ENCODE results near the gene ZDHHC1. TPM values are rescaled to one million over a fixed set of nuclear protein-coding genes. Genes with fewer than 3 reads are reported as not detected.
A peak's percentile ranks its signal among the peaks of the same experiment; 100 is the strongest.

ZDHHC1 gene
- total and polyA plus RNA-seq, 2 donors (not counting 3 experiments of a cell fraction or from before 2014, with no cell fraction given), result 11.4 to 14.4 TPM

DNA sequence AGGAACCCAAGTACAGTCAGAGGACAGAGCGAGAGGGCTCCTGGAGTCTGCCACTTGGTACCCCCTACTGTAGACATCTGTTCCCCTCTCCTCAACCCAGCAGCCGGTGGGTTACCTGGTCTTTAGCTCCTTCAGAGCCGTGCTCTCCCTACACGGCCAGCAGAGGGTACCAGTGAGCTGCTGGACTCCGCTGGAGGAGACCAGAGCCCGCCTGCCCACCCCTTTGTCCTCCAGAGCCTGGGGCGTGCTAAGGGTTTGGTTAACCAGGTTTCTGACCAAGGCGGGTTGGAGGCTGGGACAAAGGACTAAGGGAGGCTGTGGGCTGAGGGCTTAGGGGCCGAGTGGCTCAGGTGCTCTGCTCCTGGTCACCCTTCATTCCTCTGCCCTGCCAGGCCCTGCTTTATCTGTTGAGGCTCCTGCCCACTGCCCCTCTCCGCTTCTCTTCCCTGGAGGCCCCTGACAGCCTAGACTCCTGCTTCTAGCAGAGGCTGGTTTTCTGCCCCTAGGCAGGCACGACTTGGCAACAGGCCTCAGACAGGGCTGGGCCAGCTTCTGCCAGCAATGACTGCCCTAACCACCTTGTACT, 12.0 kb upstream of the ZDHHC1 start:
- TF ChIP-seq, protein P1, sequence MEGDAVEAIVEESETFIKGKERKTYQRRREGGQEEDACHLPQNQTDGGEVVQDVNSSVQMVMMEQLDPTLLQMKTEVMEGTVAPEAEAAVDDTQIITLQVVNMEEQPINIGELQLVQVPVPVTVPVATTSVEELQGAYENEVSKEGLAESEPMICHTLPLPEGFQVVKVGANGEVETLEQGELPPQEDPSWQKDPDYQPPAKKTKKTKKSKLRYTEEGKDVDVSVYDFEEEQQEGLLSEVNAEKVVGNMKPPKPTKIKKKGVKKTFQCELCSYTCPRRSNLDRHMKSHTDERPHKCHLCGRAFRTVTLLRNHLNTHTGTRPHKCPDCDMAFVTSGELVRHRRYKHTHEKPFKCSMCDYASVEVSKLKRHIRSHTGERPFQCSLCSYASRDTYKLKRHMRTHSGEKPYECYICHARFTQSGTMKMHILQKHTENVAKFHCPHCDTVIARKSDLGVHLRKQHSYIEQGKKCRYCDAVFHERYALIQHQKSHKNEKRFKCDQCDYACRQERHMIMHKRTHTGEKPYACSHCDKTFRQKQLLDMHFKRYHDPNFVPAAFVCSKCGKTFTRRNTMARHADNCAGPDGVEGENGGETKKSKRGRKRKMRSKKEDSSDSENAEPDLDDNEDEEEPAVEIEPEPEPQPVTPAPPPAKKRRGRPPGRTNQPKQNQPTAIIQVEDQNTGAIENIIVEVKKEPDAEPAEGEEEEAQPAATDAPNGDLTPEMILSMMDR (IDR thresholded peaks at IDR 0.05; ENCODE audit: extremely low read depth in 1 of 2, insufficient read depth in 1 of 2, low read depth in 1 of 2, low read length in 2 of 2), result peak; percentile 82 to 94
- TF ChIP-seq, protein P2, sequence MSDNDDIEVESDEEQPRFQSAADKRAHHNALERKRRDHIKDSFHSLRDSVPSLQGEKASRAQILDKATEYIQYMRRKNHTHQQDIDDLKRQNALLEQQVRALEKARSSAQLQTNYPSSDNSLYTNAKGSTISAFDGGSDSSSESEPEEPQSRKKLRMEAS (IDR thresholded peaks at IDR 0.05; ENCODE audit: insufficient read depth, insufficient read length), result no peak
- intact Hi-C loops (cut with micrococcal nuclease) (loop anchor here (1.0 to 2.0 kb wide), 3 partner anchors 19 to 87 kb away; no protein-coding TSS in a partner anchor), dilution Hi-C loops (cut with MboI; ENCODE audit: extremely low pct_ligation_motif_present, low sequenced_read_pairs) (no loop called here)
- H3K79me2 ChIP-seq (ENCODE audit: control insufficient read depth, insufficient read depth, low read length), result no peaks in the 10 kb centered on the region
- H3K9me3 ChIP-seq (replicated peaks; ENCODE audit: control insufficient read depth, insufficient read depth, low read length), result no peaks in the 10 kb centered on the region
- no peak overlapping the region for H2AFZ ChIP-seq (ENCODE audit: low read depth, low read length)
- ChIA-PET CTCF (interaction anchor here (0.5 to 9.0 kb wide), 48 partner anchors 11 to 474 kb away, joined by 3 to 201 read pairs (median 5); partner anchors contain the start of genes ATP6V0D1, CES3, KCTD19 and LRRC36), POLR2A (interaction anchor here (0.5 to 1.0 kb wide), 2 partner anchors 40 to 53 kb away, joined by 3 to 5 read pairs; no protein-coding TSS in a partner anchor)
- no peaks in the 10 kb centered on the region for H4K20me1 ChIP-seq (replicated peaks; ENCODE audit: control insufficient read depth, extremely low read depth, insufficient read depth, low read length)
- H3K27me3 ChIP-seq (ENCODE audit: control insufficient read depth in 2 of 2, insufficient read depth in 2 of 2, low read length in 2 of 2), result peaks cover 36 to 43% of the 10 kb centered on the region in 2 experiments
- H3K36me3 ChIP-seq (ENCODE audit: control insufficient read depth in 2 of 2, extremely low read depth in 1 of 2, insufficient read depth in 2 of 2, low read length in 2 of 2), result no peaks in the 10 kb centered on the region
- H3K4me1 ChIP-seq (ENCODE audit: control insufficient read depth, extremely low read depth, insufficient read depth, low read length), result peaks cover 8% of the 10 kb centered on the region
- FAIRE-seq, result peak; percentile 84
- peak; percentile 54 for DNase-seq (ENCODE audit: low read depth, low spot score)
- H3K9ac ChIP-seq (replicated peaks; ENCODE audit: extremely low read depth, insufficient read depth, low read length), result no peak overlapping the region
- no peak overlapping the region for H3K4me2 ChIP-seq (ENCODE audit: insufficient read depth, low read length)
- no TSS peak for BruUV-seq (replicated peaks)
- H3K27ac ChIP-seq (ENCODE audit: insufficient read depth, low read depth, low read length), result no peak overlapping the region
- H3K4me3 ChIP-seq (replicated peaks in 1 of 3; ENCODE audit: insufficient read depth in 1 of 3, low read depth in 1 of 3, low read length in 3 of 3), result no peak overlapping the region
- H3K9me1 ChIP-seq (replicated peaks; ENCODE audit: control insufficient read depth, extremely low read depth, insufficient read depth, low read length), result no peaks in the 10 kb centered on the region

DNA sequence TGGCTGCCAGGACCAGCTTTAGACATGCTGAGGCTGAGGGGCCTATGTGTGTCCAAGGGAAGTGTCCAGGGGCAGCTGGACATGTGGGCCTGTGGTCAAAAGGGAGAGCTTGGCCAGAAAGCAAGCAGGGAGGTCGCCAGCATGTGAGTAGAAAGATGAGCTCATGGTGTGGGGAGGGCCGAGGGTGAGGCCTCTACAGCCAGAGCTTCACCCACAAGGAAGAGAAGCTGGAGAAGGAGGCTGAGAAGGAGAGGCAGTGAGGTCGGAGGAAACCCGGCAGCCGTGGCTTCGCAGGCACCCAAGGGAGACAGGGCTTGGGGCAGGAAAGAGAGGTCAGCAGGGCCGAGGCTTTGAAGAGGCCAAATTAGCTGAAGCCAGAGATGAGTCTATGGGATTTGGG, 10.7 kb upstream of the ZDHHC1 start:
- ChIA-PET POLR2A (no interaction called here), CTCF (interaction anchor here (1.0 to 9.0 kb wide), 8 partner anchors 11 to 88 kb away, joined by 3 to 201 read pairs (median 21); partner anchors contain the start of gene ZDHHC1)
- no peaks in the 10 kb centered on the region for H3K79me2 ChIP-seq (ENCODE audit: control insufficient read depth, insufficient read depth, low read length)
- H3K4me2 ChIP-seq (ENCODE audit: insufficient read depth, low read length), result no peak overlapping the region
- FAIRE-seq, result no peak
- H3K4me3 ChIP-seq (replicated peaks in 1 of 3; ENCODE audit: insufficient read depth in 1 of 3, low read depth in 1 of 3, low read length in 3 of 3), result no peak overlapping the region
- H4K20me1 ChIP-seq (replicated peaks; ENCODE audit: control insufficient read depth, extremely low read depth, insufficient read depth, low read length), result no peaks in the 10 kb centered on the region
- no peaks in the 10 kb centered on the region for H3K36me3 ChIP-seq (ENCODE audit: control insufficient read depth in 2 of 2, extremely low read depth in 1 of 2, insufficient read depth in 2 of 2, low read length in 2 of 2)
- no peak overlapping the region for H2AFZ ChIP-seq (ENCODE audit: low read depth, low read length)
- no peak overlapping the region for H3K9ac ChIP-seq (replicated peaks; ENCODE audit: extremely low read depth, insufficient read depth, low read length)
- BruUV-seq (replicated peaks), result no TSS peak
- peaks cover 8% of the 10 kb centered on the region for H3K4me1 ChIP-seq (ENCODE audit: control insufficient read depth, extremely low read depth, insufficient read depth, low read length)
- intact Hi-C loops (cut with micrococcal nuclease), result no loop called here
- dilution Hi-C loops (cut with MboI; ENCODE audit: extremely low pct_ligation_motif_present, low sequenced_read_pairs), result no loop called here
- H3K27me3 ChIP-seq (ENCODE audit: control insufficient read depth in 2 of 2, insufficient read depth in 2 of 2, low read length in 2 of 2), result peaks cover 36 to 47% of the 10 kb centered on the region in 2 experiments
- TF ChIP-seq GATA2 (IDR thresholded peaks at IDR 0.05; ENCODE audit: insufficient read depth, insufficient read length, low read depth, low read length) (no peak), POLR2AphosphoS5 (IDR thresholded peaks at IDR 0.05; ENCODE audit: insufficient read depth, low read depth, low read length) (no peak), MYC (IDR thresholded peaks at IDR 0.05; ENCODE audit: low read depth, low read length) (no peak), FOS (IDR thresholded peaks at IDR 0.05; ENCODE audit: borderline replicate concordance, insufficient read depth, low read length) (no peak), POLR2A (IDR thresholded peaks at IDR 0.05; ENCODE audit: low read depth, low read length) (no peak), JUN (IDR thresholded peaks at IDR 0.05; ENCODE audit: borderline replicate concordance, insufficient read depth, insufficient read length, low read depth) (no peak), EZH2 (IDR thresholded peaks at IDR 0.05; ENCODE audit: borderline replicate concordance, low read depth, low read length, severe bottlenecking) (no peak)
- TF ChIP-seq, protein P2 (IDR thresholded peaks at IDR 0.05; ENCODE audit: insufficient read depth, insufficient read length), result no peak
- TF ChIP-seq, protein P1 (IDR thresholded peaks at IDR 0.05; ENCODE audit: extremely low read depth in 1 of 2, insufficient read depth in 1 of 2, low read depth in 1 of 2, low read length in 2 of 2), result no peak
- no peak for DNase-seq (ENCODE audit: low read depth, low spot score)
- no peak overlapping the region for H3K27ac ChIP-seq (ENCODE audit: insufficient read depth, low read depth, low read length)
- no peaks in the 10 kb centered on the region for H3K9me1 ChIP-seq (replicated peaks; ENCODE audit: control insufficient read depth, extremely low read depth, insufficient read depth, low read length)
- H3K9me3 ChIP-seq (replicated peaks; ENCODE audit: control insufficient read depth, insufficient read depth, low read length), result no peaks in the 10 kb centered on the region
